GM12873 (cell line): ENCODE data around the gene AHDC1.

ENCODE experiments used
- CTCF ChIP-seq: IDR thresholded peaks from 2 replicates; pipeline ENCODE4 v1.5.1; 2012; ENCODE audit warnings: low read depth, mild to moderate bottlenecking, moderate library complexity, low read length, control low read depth; ENCODE audit not compliant: insufficient read depth; ENCODE audit errors: missing control alignments

AHDC1 gene

DNA sequence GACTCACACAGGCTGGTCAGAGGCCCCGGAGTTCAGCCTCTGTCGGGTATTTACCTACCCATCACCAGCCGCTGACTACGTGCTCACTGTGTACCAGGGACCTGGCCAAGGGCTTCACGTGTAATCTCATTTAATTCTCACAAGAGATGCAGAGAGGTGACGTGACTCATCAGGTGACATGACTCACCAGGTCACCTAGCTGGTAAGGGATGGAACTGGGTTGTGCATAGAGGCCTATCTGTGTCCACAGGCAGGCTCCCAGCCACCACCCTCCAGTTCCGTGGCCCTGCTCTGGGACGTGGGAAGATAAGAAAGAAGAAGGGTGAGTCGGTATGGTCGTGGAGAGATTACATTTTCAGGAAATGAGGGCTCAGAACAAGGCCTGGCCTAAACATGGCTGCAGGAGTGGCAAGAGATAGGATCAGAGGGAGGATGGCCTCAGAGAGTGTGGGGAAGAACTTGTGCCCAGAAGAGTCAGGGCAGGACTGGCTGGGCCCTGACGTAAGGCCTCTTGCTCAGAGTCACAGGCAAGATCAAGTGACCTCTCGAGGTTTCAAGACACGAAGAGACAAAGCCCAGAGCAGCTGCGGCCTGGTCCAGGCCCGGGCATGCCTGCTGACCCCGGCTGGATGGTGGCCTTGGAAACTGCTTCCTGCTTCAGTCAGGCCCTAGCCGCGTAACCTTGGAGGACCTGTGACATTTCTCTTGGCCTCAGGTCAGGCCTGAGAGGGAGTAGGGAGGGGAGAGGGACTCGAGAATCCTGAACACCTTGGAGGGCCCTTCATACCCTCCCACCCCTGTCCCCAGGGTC, 61.3 kb downstream of the AHDC1 start:
- TF ChIP-seq CTCF, result no peak

GRCh38 chr1:27539901-27540861, 63.8 kb downstream of the AHDC1 start:
- no peak for TF ChIP-seq CTCF

DNA sequence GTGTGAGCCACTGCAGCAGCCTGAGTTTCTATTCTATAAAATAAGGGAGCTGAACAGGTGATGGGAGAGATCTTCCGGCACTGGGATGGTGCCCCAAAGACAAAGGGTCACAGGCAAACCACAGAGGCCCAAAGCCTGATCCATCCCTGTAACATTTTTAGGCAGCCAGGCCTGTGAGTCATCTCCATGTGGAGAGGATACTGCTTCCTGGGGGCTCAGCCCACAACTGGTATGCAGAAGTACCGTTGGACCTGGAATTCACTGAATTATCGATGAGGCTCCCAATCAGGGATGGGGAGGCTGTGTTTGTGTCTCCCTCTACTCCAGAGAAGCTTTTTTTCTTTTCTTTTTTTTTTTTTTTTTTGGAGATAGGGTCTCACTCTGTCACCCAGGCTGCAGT, 65.2 kb downstream of the AHDC1 start:
- no peak for TF ChIP-seq CTCF

DNA sequence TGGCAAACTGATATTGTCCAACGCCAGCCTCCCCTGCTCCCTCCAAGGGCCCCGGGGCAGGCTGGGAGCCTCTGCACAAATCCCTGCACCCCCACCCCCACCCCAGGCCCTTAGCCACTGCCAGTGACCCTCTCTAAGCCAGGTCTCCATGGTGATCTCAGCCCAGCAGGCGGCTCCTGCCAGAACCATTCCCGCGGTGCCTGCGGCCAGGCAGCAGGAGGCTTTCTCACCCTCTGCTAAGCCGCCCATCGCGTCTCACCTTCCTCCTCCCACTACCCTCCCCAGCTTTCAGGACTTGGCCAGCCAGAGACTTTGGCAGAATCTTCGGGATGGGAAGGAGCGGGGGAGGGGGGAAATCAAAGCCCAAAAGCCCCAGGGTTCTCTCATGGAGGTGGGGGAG, 67.2 kb downstream of the AHDC1 start:
- no peak for TF ChIP-seq CTCF

DNA sequence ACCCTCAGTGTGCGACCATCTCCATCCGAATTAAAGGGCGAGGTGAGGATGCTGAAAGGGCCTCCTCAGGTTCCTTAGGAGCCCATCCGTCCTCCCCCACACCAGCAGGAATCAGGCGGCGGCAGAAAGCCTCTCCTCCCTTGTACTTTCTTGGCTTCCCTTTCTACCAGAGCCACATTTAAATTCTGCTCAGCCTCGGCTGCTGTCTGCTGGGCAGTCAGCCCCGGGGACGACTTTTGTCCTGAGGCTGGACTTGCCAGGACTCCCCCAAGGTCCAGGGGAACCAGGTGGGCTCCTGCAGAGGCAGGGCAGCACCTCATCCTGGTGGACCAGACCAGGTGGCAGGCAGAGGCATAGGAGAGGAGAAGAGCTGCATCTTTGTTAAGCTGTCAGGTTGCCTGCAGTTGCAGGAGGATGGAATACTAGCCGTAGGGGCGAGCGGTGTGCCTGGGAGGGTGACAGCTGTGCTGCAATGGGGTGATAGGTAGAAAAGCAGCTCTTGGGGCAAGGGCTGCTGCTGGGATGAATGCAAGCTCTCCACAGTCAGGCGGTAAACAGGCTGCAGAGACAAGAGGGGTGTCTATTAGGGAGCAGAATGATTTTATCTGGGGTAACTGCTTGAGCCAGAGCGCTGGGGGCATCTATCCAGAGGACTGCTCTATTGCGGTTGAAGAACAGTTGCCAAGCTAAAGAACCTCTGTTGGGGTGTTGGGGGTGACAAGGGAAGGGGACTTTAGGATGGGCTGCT, 67.8 kb downstream of the AHDC1 start:
- TF ChIP-seq CTCF, result no peak

DNA sequence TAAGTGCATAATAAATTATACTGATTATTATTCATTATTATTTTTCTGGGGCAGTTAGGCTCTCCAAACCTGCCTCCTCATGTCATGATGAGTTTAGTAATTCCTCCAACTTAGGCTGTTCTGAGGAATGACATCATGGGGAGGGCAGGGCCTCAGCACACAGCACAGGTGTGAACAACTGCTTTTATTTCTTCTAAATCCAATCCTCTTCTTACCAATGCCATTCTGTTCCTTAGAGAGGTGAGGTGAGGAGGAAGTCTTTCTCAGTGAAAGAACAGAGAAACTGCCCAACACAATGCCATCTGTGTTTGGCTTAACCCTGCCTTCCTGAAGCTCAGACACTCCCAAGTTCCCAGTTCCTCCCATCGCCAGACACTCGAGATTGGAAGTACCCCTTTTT, 68.6 kb downstream of the AHDC1 start:
- no peak for TF ChIP-seq CTCF
